Kidney (tissue), 14 donors: ENCODE data around the gene HIGD1A. TPM values are rescaled to one million over a fixed set of nuclear protein-coding genes. Genes with fewer than 3 reads are reported as not detected.

Experiments used
- DNase-seq, 5 donors: peaks; one replicate each; pipeline ENCODE4 v3.0.0-alpha.2; 2013 to 2020
- FAIRE-seq: peaks from 2 replicates; lab custom pipeline; 2012; peaks lifted over from hg19 to GRCh38; lab: Jason Lieb, UNC
- H3K27ac ChIP-seq, 2 donors: one replicate each; pipeline ENCODE4 v1.7.0; 2013; ENCODE audit warnings: low read depth in 2 of 2, low read length in 2 of 2, inconsistent platforms in 1 of 2
- H3K27me3 ChIP-seq: one replicate; pipeline ENCODE4 v1.7.1; 2013; ENCODE audit warnings: low read length, inconsistent platforms; ENCODE audit not compliant: control insufficient read depth, insufficient read depth
- H3K36me3 ChIP-seq, 3 donors: one replicate each; pipeline versions ENCODE4 v1.7.0 to v1.7.1; 2013; ENCODE audit warnings: low read length in 3 of 3, control low read depth in 1 of 3, inconsistent platforms in 1 of 3; ENCODE audit not compliant: insufficient read depth in 3 of 3, control insufficient read depth in 2 of 3
- H3K4me1 ChIP-seq, 3 donors: one replicate each; pipeline versions ENCODE4 v1.7.0 to v1.7.1; 2013; ENCODE audit warnings: low read length in 3 of 3, inconsistent platforms in 1 of 3, low read depth in 1 of 3; ENCODE audit not compliant: control insufficient read depth in 2 of 3, insufficient read depth in 2 of 3
- H3K4me3 ChIP-seq, 3 donors: one replicate each; pipeline versions ENCODE4 v1.7.0 to v1.8.1; 2013; ENCODE audit warnings: low read length in 3 of 3, control low read depth in 1 of 3, inconsistent platforms in 1 of 3
- H3K9ac ChIP-seq, 3 donors: one replicate each; pipeline versions ENCODE4 v1.7.0 to v1.7.1; 2013; ENCODE audit warnings: low read length in 3 of 3, control low read depth in 1 of 3, inconsistent platforms in 1 of 3
- H3K9me3 ChIP-seq, 3 donors: one replicate each; pipeline versions ENCODE4 v1.7.0 to v1.7.1; 2013; ENCODE audit warnings: low read length in 3 of 3, control low read depth in 1 of 3, inconsistent platforms in 1 of 3; ENCODE audit not compliant: control insufficient read depth in 2 of 3, insufficient read depth in 1 of 3
- CTCF ChIP-seq: IDR thresholded peaks from 3 replicates; pipeline ENCODE4 v1.5.1; 2012; ENCODE audit warnings: mild to moderate bottlenecking, moderate library complexity, borderline replicate concordance; ENCODE audit not compliant: insufficient read depth; ENCODE audit errors: extremely low read depth
- intact Hi-C: fragments of 100-400 bp; cut with DNase I; formaldehyde crosslinking; loops from one replicate; pipeline ENCODE4 v1.11.1; 2022
- polyA plus RNA-seq: library from polyadenylated mRNA; stranded (reverse); fragments of 350-450 nt; fragmentation: Illumina TruSeq; extraction: RNeasy Lipid Tissue Mini Kit (QIAGEN cat#74804); gene quantifications from one replicate; pipeline ENCODE4 v1.2.3, GENCODE V29; 2014; ENCODE audit warnings: low read depth, low replicate concordance; ENCODE audit not compliant: insufficient read depth
- total RNA-seq: library from RNA; stranded (reverse); fragmentation: NEBNext Ultra II Directional; extraction: Animal tissue kit (Norgen Biotek cat#: 25700); gene quantifications from one replicate; pipeline ENCODE4 v1.2.1, GENCODE V29; 2021
- donor health status: control.
- donor health status: control.
- donor health status: control.
- donor health status: control.
- donor health status: control.
- donor health status: DM: yes; HTN: yes; CAD: no.
- donor health status: Normal renal cell carcinoma (clear cell type).

The HIGD1A gene
- total and polyA plus RNA-seq, 2 donors from 2014 or later = 207 to 283 TPM

DNA sequence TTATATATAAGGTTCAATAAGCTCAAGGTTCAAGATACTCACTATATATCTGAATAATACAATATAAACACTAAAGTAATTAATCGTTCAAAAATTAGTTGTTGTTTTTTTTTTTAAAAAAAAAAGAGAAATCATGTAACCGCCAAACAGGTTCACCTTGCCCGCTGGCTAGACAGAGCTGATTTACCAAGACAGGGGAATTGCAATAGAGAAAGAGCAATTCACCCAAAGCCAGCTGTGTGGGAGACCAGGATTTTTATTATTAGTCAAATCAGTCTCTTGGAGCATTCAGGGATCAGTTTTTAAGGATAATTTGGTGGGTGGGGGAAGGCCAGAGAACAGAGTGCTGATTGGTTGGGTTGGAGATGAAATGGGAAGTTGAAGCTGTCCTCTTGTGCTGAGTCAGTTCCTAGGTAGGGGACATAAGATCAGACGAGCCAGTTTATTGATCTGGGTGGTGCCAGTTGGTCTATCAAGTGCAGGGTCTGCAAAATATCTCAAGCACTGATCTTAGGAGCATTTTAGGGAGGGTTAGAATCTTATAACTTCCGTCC lies 7.9 kb downstream of the HIGD1A start:
- no peak overlapping the region for H3K27ac ChIP-seq
- DNase-seq (no peak), FAIRE-seq (no peak)
- peaks cover 0 to 7% (median 6%) of the 10 kb centered on the region in 3 donors for H3K4me1 ChIP-seq
- no peaks in the 10 kb centered on the region for H3K27me3 ChIP-seq
- intact Hi-C loops = no loop called here
- H3K9me3 ChIP-seq = no peaks in the 10 kb centered on the region
- no peak overlapping the region for H3K4me3 ChIP-seq
- H3K36me3 ChIP-seq = peaks cover 0 to 7% (median 2%) of the 10 kb centered on the region in 3 donors
- no peak overlapping the region for H3K9ac ChIP-seq
- no peak for TF ChIP-seq CTCF

DNA sequence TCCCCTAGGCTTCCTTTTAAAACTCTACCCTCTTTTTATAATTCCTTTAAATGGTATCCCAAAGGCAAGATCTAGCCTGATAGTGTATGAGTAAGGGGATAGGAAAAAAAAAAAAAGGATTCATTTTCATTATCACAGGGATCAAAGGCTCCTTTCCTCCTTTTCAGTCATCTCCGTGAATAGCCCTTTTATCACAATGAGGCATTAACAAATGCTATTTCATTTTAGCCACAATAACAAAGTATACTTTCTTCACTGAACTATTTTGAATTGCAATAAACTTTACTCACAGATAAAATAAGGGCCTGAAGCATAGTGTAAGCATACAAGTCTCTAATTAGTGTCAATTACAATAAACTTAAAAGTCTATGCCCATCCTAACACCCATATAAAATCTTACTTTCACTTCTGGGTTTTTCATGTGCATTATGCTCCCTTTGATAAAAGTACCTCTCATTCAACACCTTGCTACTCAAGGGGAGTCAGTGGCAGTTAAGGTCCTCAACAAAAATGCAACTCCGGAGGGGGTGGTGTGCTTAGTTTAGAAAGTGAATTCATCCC lies 8.6 kb downstream of the HIGD1A start:
- FAIRE-seq (no peak), DNase-seq (no peak)
- intact Hi-C loops = no loop called here
- Histone ChIP-seq H3K36me3 (peaks cover 0 to 7% (median 2%) of the 10 kb centered on the region in 3 donors), H3K9me3 (no peaks in the 10 kb centered on the region), H3K27me3 (no peaks in the 10 kb centered on the region), H3K4me3 (no peak overlapping the region), H3K27ac (no peak overlapping the region), H3K9ac (no peak overlapping the region), H3K4me1 (peaks cover 0 to 1% (median 0%) of the 10 kb centered on the region in 3 donors)
- TF ChIP-seq CTCF = no peak

DNA sequence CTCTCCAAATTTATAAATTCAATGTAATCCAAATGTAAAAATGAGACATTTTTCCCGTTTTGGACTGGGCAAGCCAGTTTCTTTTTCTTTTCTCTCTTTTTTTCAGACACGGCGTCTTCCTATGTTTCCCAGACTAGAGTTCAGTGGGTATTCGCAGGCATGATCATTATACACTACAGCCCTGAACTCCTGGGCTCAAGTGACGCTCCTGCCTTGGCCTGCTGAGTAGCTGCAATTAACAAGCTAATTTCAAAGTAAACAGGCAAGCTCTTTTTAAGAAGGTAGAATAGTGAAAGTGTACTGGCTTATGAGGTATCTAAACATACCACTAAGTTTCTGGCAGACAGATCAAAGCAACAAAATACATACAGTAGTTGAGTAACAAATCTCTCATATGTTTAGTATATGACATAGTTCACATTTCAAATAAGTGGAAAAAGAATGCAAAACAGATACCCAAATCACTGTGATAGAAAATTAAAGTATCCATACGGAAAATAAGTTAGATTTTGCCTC lies 13.5 kb downstream of the HIGD1A start:
- Histone ChIP-seq H3K4me1 (no peaks in the 10 kb centered on the region), H3K27me3 (no peaks in the 10 kb centered on the region), H3K27ac (no peak overlapping the region), H3K9ac (no peak overlapping the region), H3K9me3 (no peaks in the 10 kb centered on the region), H3K36me3 (peaks cover 2 to 7% (median 2%) of the 10 kb centered on the region in 3 donors), H3K4me3 (no peak overlapping the region)
- FAIRE-seq = no peak
- no peak for TF ChIP-seq CTCF
- no peak for DNase-seq
- intact Hi-C loops = no loop called here
